ENCODE results near the gene SLC6A13.

DNA sequence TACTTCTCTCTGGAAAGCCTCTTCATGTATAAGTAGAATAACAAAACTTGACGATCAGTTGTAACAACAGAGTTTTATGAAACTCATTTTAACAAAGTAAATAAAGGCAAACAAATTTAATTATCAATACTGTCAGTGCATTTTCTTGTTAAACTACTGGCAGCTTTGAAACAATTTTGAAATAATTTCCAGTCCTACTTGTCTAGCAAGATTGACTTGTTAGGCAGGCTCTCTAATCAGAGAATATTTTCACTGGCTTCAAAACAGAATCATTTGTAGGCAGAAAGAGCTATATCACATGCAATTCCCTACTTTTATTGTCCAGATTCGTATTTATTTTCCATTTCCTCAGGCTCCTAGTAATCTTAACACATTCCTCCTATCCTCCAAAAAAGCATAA, 45.9 kb upstream of the SLC6A13 start:
- TF ChIP-seq, protein P1, sequence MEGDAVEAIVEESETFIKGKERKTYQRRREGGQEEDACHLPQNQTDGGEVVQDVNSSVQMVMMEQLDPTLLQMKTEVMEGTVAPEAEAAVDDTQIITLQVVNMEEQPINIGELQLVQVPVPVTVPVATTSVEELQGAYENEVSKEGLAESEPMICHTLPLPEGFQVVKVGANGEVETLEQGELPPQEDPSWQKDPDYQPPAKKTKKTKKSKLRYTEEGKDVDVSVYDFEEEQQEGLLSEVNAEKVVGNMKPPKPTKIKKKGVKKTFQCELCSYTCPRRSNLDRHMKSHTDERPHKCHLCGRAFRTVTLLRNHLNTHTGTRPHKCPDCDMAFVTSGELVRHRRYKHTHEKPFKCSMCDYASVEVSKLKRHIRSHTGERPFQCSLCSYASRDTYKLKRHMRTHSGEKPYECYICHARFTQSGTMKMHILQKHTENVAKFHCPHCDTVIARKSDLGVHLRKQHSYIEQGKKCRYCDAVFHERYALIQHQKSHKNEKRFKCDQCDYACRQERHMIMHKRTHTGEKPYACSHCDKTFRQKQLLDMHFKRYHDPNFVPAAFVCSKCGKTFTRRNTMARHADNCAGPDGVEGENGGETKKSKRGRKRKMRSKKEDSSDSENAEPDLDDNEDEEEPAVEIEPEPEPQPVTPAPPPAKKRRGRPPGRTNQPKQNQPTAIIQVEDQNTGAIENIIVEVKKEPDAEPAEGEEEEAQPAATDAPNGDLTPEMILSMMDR (IDR thresholded peaks at IDR 0.05), result no peak
- no peak for TF ChIP-seq POLR2A (IDR thresholded peaks at IDR 0.05; ENCODE audit: low read depth)
